Measurements from ENCODE around the gene MRPS12. TPM values are rescaled to one million over a fixed set of nuclear protein-coding genes. Genes with fewer than 3 reads are reported as not detected.

The MRPS12 gene
- polyA plus RNA-seq, 2 donors: 15.0 to 54.4 TPM

DNA sequence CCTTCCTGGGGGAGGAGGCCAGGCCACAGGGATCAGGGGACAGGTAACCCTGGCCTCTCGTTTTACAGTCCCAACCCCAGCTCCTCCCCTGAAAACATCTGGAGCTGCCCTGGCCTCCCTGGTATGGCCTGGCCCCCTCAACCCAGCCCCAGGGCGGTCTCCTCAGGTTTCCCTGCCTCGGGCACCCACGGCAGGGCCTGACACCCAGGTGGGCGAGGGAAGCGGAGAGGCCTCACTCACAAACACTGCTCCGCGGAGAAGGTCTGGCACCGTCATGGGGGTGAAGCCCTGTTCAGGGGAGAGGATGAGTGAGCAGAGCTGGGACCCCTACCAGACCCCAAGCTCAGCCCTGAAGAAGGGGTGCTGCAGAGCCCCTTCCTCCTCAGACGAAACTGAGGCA, 12.2 kb upstream of the MRPS12 start:
- H3K27me3 ChIP-seq (ENCODE audit: control insufficient read depth in 1 of 2, insufficient read depth in 2 of 2, low read length in 2 of 2): no peaks in the 10 kb centered on the region
- H3K4me3 ChIP-seq (ENCODE audit: low read depth in 1 of 2, low read length in 2 of 2): no peak overlapping the region
- H3K9me3 ChIP-seq (ENCODE audit: control insufficient read depth in 2 of 2, insufficient read depth in 1 of 2, low read depth in 1 of 2, low read length in 1 of 2): no peaks in the 10 kb centered on the region
- peaks cover 0 to 2% of the 10 kb centered on the region in 2 donors for H3K4me1 ChIP-seq (ENCODE audit: control insufficient read depth in 2 of 2, insufficient read depth in 2 of 2, low read length in 1 of 2)
- peaks cover 3 to 13% of the 10 kb centered on the region in 2 donors for H3K36me3 ChIP-seq (ENCODE audit: control insufficient read depth in 2 of 2, insufficient read depth in 2 of 2, low read length in 1 of 2)
- no peak overlapping the region for H3K27ac ChIP-seq (ENCODE audit: low read depth in 2 of 2, low read length in 1 of 2)
- WGBS, 2 donors: 86 to 88% methylated on average over 10 of the region's 10 CpGs

GRCh38 chr19:38919837-38920601, 10.7 kb upstream of the MRPS12 start:
- H3K27ac ChIP-seq (ENCODE audit: low read depth in 2 of 2, low read length in 1 of 2): no peak overlapping the region
- no peaks in the 10 kb centered on the region for H3K9me3 ChIP-seq (ENCODE audit: control insufficient read depth in 2 of 2, insufficient read depth in 1 of 2, low read depth in 1 of 2, low read length in 1 of 2)
- peaks cover 7 to 20% of the 10 kb centered on the region in 2 donors for H3K36me3 ChIP-seq (ENCODE audit: control insufficient read depth in 2 of 2, insufficient read depth in 2 of 2, low read length in 1 of 2)
- H3K4me3 ChIP-seq (ENCODE audit: low read depth in 1 of 2, low read length in 2 of 2): no peak overlapping the region
- H3K27me3 ChIP-seq (ENCODE audit: control insufficient read depth in 1 of 2, insufficient read depth in 2 of 2, low read length in 2 of 2): no peaks in the 10 kb centered on the region
- 60 to 69% methylated on average over 21 of the region's 21 CpGs for WGBS, 2 donors
- peaks cover 0 to 2% of the 10 kb centered on the region in 2 donors for H3K4me1 ChIP-seq (ENCODE audit: control insufficient read depth in 2 of 2, insufficient read depth in 2 of 2, low read length in 1 of 2)

GRCh38 chr19:38920602-38921419, 9.9 kb upstream of the MRPS12 start:
- Histone ChIP-seq H3K4me1 (ENCODE audit: control insufficient read depth in 2 of 2, insufficient read depth in 2 of 2, low read length in 1 of 2) (peaks cover 0 to 2% of the 10 kb centered on the region in 2 donors), H3K9me3 (ENCODE audit: control insufficient read depth in 2 of 2, insufficient read depth in 1 of 2, low read depth in 1 of 2, low read length in 1 of 2) (no peaks in the 10 kb centered on the region), H3K27me3 (ENCODE audit: control insufficient read depth in 1 of 2, insufficient read depth in 2 of 2, low read length in 2 of 2) (no peaks in the 10 kb centered on the region), H3K4me3 (ENCODE audit: low read depth in 1 of 2, low read length in 2 of 2) (no peak overlapping the region), H3K36me3 (ENCODE audit: control insufficient read depth in 2 of 2, insufficient read depth in 2 of 2, low read length in 1 of 2) (peaks cover 4 to 19% of the 10 kb centered on the region in 2 donors), H3K27ac (ENCODE audit: low read depth in 2 of 2, low read length in 1 of 2) (no peak overlapping the region)
- WGBS, 2 donors: 76 to 82% methylated on average over 14 of the region's 14 CpGs

DNA sequence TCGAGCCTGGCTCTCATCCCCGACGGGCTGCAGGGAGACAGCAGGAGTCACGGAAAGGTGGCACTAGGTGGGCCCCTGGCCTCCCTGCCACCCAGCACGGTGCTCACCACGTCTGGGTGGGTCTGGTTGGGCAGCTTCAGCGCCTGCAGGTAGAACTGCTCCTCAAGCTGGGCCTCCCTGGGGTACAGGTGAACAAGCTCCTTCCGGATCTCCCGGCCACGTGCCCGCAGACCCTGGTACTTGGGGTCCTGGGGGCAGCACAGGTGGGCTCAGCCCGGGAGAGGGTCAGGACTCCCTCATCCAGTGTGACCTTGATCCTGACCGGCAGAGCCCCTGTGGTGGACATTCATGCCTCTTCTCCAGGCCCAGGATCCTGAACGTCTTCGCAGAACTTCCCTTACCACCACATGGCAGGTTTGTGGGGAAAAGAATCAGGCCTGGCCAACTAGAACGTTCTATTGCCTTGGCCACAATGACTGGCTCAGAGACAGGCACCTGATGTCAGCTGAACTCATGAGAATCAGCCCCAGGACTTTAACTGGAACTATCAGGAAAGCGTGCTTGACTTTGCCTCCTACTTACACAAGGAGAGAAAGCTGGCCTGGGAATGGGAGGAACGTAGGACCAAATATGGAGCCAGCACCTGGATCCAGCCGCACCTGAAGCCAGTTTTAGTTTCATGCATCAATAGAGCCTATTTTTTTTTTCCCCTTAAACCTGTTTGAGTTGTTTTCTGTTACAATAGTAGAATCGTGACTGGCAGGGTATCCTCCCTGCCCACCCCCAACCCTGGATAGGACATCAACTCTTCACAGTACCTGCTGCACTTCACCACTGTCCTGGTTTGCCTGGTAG, 9.1 kb upstream of the MRPS12 start:
- H3K27me3 ChIP-seq (ENCODE audit: control insufficient read depth in 1 of 2, insufficient read depth in 2 of 2, low read length in 2 of 2): no peaks in the 10 kb centered on the region
- no peak overlapping the region for H3K4me3 ChIP-seq (ENCODE audit: low read depth in 1 of 2, low read length in 2 of 2)
- H3K27ac ChIP-seq (ENCODE audit: low read depth in 2 of 2, low read length in 1 of 2): no peak overlapping the region
- H3K9me3 ChIP-seq (ENCODE audit: control insufficient read depth in 2 of 2, insufficient read depth in 1 of 2, low read depth in 1 of 2, low read length in 1 of 2): no peaks in the 10 kb centered on the region
- 90 to 92% methylated on average over 20 of the region's 20 CpGs for WGBS, 2 donors
- H3K36me3 ChIP-seq (ENCODE audit: control insufficient read depth in 2 of 2, insufficient read depth in 2 of 2, low read length in 1 of 2): peaks cover 4 to 19% of the 10 kb centered on the region in 2 donors
- peaks cover 0 to 2% of the 10 kb centered on the region in 2 donors for H3K4me1 ChIP-seq (ENCODE audit: control insufficient read depth in 2 of 2, insufficient read depth in 2 of 2, low read length in 1 of 2)

- Histone ChIP-seq H3K9me3 (ENCODE audit: control insufficient read depth in 2 of 2, insufficient read depth in 1 of 2, low read depth in 1 of 2, low read length in 1 of 2) (no peaks in the 10 kb centered on the region), H3K27ac (ENCODE audit: low read depth in 2 of 2, low read length in 1 of 2) (no peak overlapping the region), H3K36me3 (ENCODE audit: control insufficient read depth in 2 of 2, insufficient read depth in 2 of 2, low read length in 1 of 2) (peaks cover 4 to 19% of the 10 kb centered on the region in 2 donors), H3K4me1 (ENCODE audit: control insufficient read depth in 2 of 2, insufficient read depth in 2 of 2, low read length in 1 of 2) (peaks cover 0 to 2% of the 10 kb centered on the region in 2 donors), H3K27me3 (ENCODE audit: control insufficient read depth in 1 of 2, insufficient read depth in 2 of 2, low read length in 2 of 2) (no peaks in the 10 kb centered on the region), H3K4me3 (ENCODE audit: low read depth in 1 of 2, low read length in 2 of 2) (no peak overlapping the region)
- WGBS, 2 donors: 94 to 98% methylated on average over 5 of the region's 5 CpGs
Measured at GRCh38 chr19:38922482-38922881, 8.3 kb upstream of the MRPS12 start.

DNA sequence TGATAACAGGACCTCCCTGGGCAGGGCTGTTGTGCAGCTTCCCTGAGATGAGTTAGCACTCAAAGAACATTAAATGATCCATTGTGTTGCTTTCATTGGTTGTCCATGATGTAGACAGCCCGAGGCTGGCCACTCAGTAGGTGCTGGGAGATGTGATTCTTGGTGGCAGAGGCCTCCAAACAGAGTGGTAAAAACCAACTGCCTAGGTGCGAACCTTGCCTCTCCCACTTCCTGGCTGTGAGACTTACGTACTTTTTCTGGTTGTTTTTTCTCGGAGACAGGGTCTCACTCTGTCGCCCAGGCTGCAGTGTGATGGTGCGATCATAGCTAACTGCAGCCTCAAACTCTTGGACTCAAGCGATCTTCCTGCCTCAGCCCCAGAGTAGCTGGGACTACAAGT, 6.4 kb upstream of the MRPS12 start:
- WGBS, 2 donors: 95 to 96% methylated on average over 7 of the region's 7 CpGs
- Histone ChIP-seq H3K36me3 (ENCODE audit: control insufficient read depth in 2 of 2, insufficient read depth in 2 of 2, low read length in 1 of 2) (peaks cover 4 to 17% of the 10 kb centered on the region in 2 donors), H3K9me3 (ENCODE audit: control insufficient read depth in 2 of 2, insufficient read depth in 1 of 2, low read depth in 1 of 2, low read length in 1 of 2) (no peaks in the 10 kb centered on the region), H3K4me1 (ENCODE audit: control insufficient read depth in 2 of 2, insufficient read depth in 2 of 2, low read length in 1 of 2) (no peaks in the 10 kb centered on the region), H3K4me3 (ENCODE audit: low read depth in 1 of 2, low read length in 2 of 2) (no peak overlapping the region), H3K27me3 (ENCODE audit: control insufficient read depth in 1 of 2, insufficient read depth in 2 of 2, low read length in 2 of 2) (no peaks in the 10 kb centered on the region), H3K27ac (ENCODE audit: low read depth in 2 of 2, low read length in 1 of 2) (no peak overlapping the region)

GRCh38 chr19:38928391-38929001, 2.2 kb upstream of the MRPS12 start:
- 79% methylated on average over 4 of the region's 4 CpGs for WGBS, 2 donors
- no peaks in the 10 kb centered on the region for H3K27me3 ChIP-seq (ENCODE audit: control insufficient read depth in 1 of 2, insufficient read depth in 2 of 2, low read length in 2 of 2)
- H3K36me3 ChIP-seq (ENCODE audit: control insufficient read depth in 2 of 2, insufficient read depth in 2 of 2, low read length in 1 of 2): peaks cover 4 to 21% of the 10 kb centered on the region in 2 donors
- H3K4me1 ChIP-seq (ENCODE audit: control insufficient read depth in 2 of 2, insufficient read depth in 2 of 2, low read length in 1 of 2): peaks cover 3 to 5% of the 10 kb centered on the region in 2 donors
- H3K4me3 ChIP-seq (ENCODE audit: low read depth in 1 of 2, low read length in 2 of 2): no peak overlapping the region
- no peaks in the 10 kb centered on the region for H3K9me3 ChIP-seq (ENCODE audit: control insufficient read depth in 2 of 2, insufficient read depth in 1 of 2, low read depth in 1 of 2, low read length in 1 of 2)
- no peak overlapping the region for H3K27ac ChIP-seq (ENCODE audit: low read depth in 2 of 2, low read length in 1 of 2)

- H3K36me3 ChIP-seq (ENCODE audit: control insufficient read depth in 2 of 2, insufficient read depth in 2 of 2, low read length in 1 of 2): peaks cover 0 to 14% of the 10 kb centered on the region in 2 donors
- no peaks in the 10 kb centered on the region for H3K9me3 ChIP-seq (ENCODE audit: control insufficient read depth in 2 of 2, insufficient read depth in 1 of 2, low read depth in 1 of 2, low read length in 1 of 2)
- peak within 1 kb of the TSS; percentile 69 to 97 for H3K27ac ChIP-seq (ENCODE audit: low read depth in 2 of 2, low read length in 1 of 2)
- peak within 1 kb of the TSS; percentile 63 to 88 for H3K4me3 ChIP-seq (ENCODE audit: low read depth in 1 of 2, low read length in 2 of 2)
- 2% methylated on average over 49 of the region's 49 CpGs for WGBS, 2 donors
- H3K27me3 ChIP-seq (ENCODE audit: control insufficient read depth in 1 of 2, insufficient read depth in 2 of 2, low read length in 2 of 2): no peaks in the 10 kb centered on the region
- peaks cover 3 to 5% of the 10 kb centered on the region in 2 donors for H3K4me1 ChIP-seq (ENCODE audit: control insufficient read depth in 2 of 2, insufficient read depth in 2 of 2, low read length in 1 of 2)
Measured at GRCh38 chr19:38929929-38930775, 592 bp upstream of the MRPS12 start, which contains the start of gene SARS2. Gene SARS2 (minus strand): TSS chr19:38930763. CDS start chr19:38930736, 27 bp downstream.
